NT2/D1 (cell line): Measurements from ENCODE around the gene C6orf62.

Source experiments
- YY1 ChIP-seq: IDR thresholded peaks from 2 replicates; pipeline ENCODE4 v1.6.1; 2011; ENCODE audit not compliant: insufficient read length, insufficient read depth
- ZNF274 ChIP-seq: IDR thresholded peaks from 2 replicates; pipeline ENCODE4 v1.6.1; 2011; ENCODE audit warnings: mild to moderate bottlenecking, low read depth, low read length

DNA sequence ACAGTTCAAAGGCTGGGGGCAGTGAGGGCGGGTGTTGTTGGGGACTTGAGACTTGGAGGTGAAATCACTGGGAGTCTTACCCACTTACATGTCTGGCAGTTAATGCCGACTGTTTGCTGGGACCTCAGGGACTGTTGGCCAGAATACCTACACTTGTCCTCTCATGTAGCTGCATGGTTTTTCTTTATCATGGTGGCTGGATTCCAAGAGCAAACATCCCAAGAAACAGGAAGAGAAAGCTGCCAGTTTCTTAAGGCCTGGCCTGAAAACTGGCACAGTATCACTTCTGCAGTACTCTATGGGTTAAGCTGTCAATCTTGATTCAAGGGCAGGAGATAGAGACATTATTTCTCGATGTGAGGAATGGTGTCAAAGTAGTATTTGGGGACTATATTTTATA lies 19.8 kb upstream of the C6orf62 start:
- TF ChIP-seq ZNF274, result no peak
- no peak for TF ChIP-seq YY1
